ENCODE data around the gene MARCHF5. TPM values are rescaled to one million over a fixed set of nuclear protein-coding genes. Genes with fewer than 3 reads are reported as not detected.

Gene MARCHF5
- total and polyA plus RNA-seq, 2 of the 8 experiments (the other 6 are each of a cell fraction or from before 2014, with no cell fraction given), result 8.7 to 26.8 TPM

DNA sequence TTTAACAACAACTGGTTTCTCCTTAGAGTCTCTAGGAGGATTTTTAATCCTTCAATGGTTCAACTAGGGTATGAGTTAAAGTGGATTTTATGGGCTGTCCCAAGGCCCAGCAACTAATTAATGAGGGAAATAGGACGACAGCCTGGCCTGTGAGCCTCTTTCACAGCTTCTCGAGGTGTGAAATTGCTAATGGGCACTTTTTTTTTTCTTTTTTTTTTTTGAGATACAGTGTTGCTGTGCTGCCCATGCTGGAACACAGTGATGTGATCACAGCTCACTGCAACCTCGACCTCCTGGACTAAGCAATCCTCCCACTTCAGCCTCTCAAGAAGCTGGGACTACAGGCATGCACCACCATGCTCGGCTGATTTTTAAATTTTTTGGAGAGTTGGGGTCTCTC is 87.0 kb downstream of the MARCHF5 start:
- no peak overlapping the region for H3K4ac ChIP-seq (replicated peaks; ENCODE audit: insufficient read length, low read depth, low read length)
- 0 out of 7 replicates have a peak, but pooled peaks cover 0 to 2% (median 0%) of the 10 kb centered on the region in 4 experiments for H3K27me3 ChIP-seq (replicated peaks in 1 of 4; ENCODE audit: control insufficient read depth in 3 of 4, extremely low read depth in 1 of 4, insufficient read depth in 3 of 4, low read length in 3 of 4)
- H2BK120ac ChIP-seq (replicated peaks; ENCODE audit: low read depth, low read length), result no peak overlapping the region
- H2BK15ac ChIP-seq (ENCODE audit: low read length), result no peak overlapping the region
- H3K27ac ChIP-seq (ENCODE audit: low read depth, low read length), result no peak overlapping the region
- H3K4me1 ChIP-seq (replicated peaks in 1 of 4; ENCODE audit: control insufficient read depth in 3 of 4, insufficient read depth in 4 of 4, low read length in 3 of 4), result peaks cover 0 to 12% (median 1%) of the 10 kb centered on the region in 4 experiments; a peak in 4 of 7 replicates
- no peak overlapping the region for H4K91ac ChIP-seq (replicated peaks; ENCODE audit: insufficient read length, low read length)
- no peak overlapping the region for H2BK20ac ChIP-seq (ENCODE audit: low read length)
- no peaks in the 10 kb centered on the region for H3K79me2 ChIP-seq (ENCODE audit: control insufficient read depth in 1 of 2, insufficient read depth in 2 of 2, low read length in 2 of 2)
- no peaks in the 10 kb centered on the region for H3K79me1 ChIP-seq (ENCODE audit: low read depth, low read length)
- no peak for FAIRE-seq
- H4K20me1 ChIP-seq (replicated peaks in 1 of 2; ENCODE audit: control insufficient read depth in 1 of 2, insufficient read depth in 2 of 2, low read length in 2 of 2), result no peaks in the 10 kb centered on the region
- no peak overlapping the region for H3K23ac ChIP-seq (ENCODE audit: insufficient read length)
- H3K9ac ChIP-seq (replicated peaks in 1 of 4; ENCODE audit: extremely low read depth in 1 of 4, low read depth in 3 of 4, low read length in 3 of 4), result no peak overlapping the region
- no peaks in the 10 kb centered on the region for H3K9me3 ChIP-seq (ENCODE audit: insufficient read depth in 2 of 2, low read depth in 1 of 2, low read length in 1 of 2)
- H2BK5ac ChIP-seq (ENCODE audit: low read depth, low read length), result no peak overlapping the region
- H2BK12ac ChIP-seq (ENCODE audit: low read depth, low read length), result no peak overlapping the region
- 82% methylated on average over 4 of the region's 4 CpGs; no CpG with 5 or more reads in 1 of the 2 experiments for WGBS, 2 experiments (ENCODE audit: extremely low coverage in 1 of 2, insufficient coverage in 1 of 2, insufficient read length in 1 of 2, insufficient replicate concordance in 2 of 2, low coverage in 1 of 2, low lambda C conversion rate in 2 of 2, missing lambda C conversion rate in 1 of 2)
- ChIA-PET POLR2A (ENCODE audit: partially characterized antibody) (no interaction called here), CTCF (ENCODE audit: partially characterized antibody) (interaction anchor here (0.6 kb wide), 1 partner anchor 79 kb away, joined by 3 read pairs; no protein-coding TSS in a partner anchor)
- H2AK5ac ChIP-seq (ENCODE audit: low read depth, low read length), result no peak overlapping the region
- no peak overlapping the region for H3K4me2 ChIP-seq (ENCODE audit: insufficient read depth in 1 of 2, low read depth in 2 of 2, low read length in 2 of 2)
- H4K8ac ChIP-seq (ENCODE audit: extremely low read depth, insufficient read depth, low read length), result no peak overlapping the region
- H3K56ac ChIP-seq (replicated peaks; ENCODE audit: insufficient read length, low read depth, low read length), result no peak overlapping the region
- no peaks in the 10 kb centered on the region for H3K36me3 ChIP-seq (ENCODE audit: control insufficient read depth in 2 of 4, insufficient read depth in 4 of 4, low read length in 3 of 4)
- H2AFZ ChIP-seq (ENCODE audit: low read length), result no peak overlapping the region
- H3K23me2 ChIP-seq (ENCODE audit: low read depth, low read length), result peaks cover 3% of the 10 kb centered on the region; the same call in 1 of the 2 replicates
- no peak for DNase-seq (ENCODE audit: low read depth in 1 of 2, low spot score in 2 of 2)
- H3K18ac ChIP-seq (ENCODE audit: extremely low read depth, low read length), result no peak overlapping the region
- H3K4me3 ChIP-seq (ENCODE audit: extremely low read depth in 1 of 4, insufficient read depth in 2 of 4, low read depth in 3 of 4, low read length in 4 of 4), result no peak overlapping the region
- no peak overlapping the region for H3K14ac ChIP-seq (ENCODE audit: insufficient read length)
- TF ChIP-seq GABPA (IDR thresholded peaks at IDR 0.05; ENCODE audit: borderline replicate concordance, insufficient read depth, low read length) (no peak), CHD1 (IDR thresholded peaks at IDR 0.05; ENCODE audit: low read depth, low read length) (no peak), MAFK (IDR thresholded peaks at IDR 0.05; ENCODE audit: low read depth, low read length) (no peak), JUND (IDR thresholded peaks at IDR 0.05; ENCODE audit: low read length) (no peak)
- TF ChIP-seq, protein P1, sequence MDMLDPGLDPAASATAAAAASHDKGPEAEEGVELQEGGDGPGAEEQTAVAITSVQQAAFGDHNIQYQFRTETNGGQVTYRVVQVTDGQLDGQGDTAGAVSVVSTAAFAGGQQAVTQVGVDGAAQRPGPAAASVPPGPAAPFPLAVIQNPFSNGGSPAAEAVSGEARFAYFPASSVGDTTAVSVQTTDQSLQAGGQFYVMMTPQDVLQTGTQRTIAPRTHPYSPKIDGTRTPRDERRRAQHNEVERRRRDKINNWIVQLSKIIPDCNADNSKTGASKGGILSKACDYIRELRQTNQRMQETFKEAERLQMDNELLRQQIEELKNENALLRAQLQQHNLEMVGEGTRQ (IDR thresholded peaks at IDR 0.05; ENCODE audit: low read length), result no peak
- TF ChIP-seq, protein P2, sequence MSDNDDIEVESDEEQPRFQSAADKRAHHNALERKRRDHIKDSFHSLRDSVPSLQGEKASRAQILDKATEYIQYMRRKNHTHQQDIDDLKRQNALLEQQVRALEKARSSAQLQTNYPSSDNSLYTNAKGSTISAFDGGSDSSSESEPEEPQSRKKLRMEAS (IDR thresholded peaks at IDR 0.05), result no peak
- no peak overlapping the region for H4K5ac ChIP-seq (ENCODE audit: insufficient read length, low read depth, low read length)

All from H1 (cell line).